ENCODE data around the gene BCOR.

The BCOR gene

DNA sequence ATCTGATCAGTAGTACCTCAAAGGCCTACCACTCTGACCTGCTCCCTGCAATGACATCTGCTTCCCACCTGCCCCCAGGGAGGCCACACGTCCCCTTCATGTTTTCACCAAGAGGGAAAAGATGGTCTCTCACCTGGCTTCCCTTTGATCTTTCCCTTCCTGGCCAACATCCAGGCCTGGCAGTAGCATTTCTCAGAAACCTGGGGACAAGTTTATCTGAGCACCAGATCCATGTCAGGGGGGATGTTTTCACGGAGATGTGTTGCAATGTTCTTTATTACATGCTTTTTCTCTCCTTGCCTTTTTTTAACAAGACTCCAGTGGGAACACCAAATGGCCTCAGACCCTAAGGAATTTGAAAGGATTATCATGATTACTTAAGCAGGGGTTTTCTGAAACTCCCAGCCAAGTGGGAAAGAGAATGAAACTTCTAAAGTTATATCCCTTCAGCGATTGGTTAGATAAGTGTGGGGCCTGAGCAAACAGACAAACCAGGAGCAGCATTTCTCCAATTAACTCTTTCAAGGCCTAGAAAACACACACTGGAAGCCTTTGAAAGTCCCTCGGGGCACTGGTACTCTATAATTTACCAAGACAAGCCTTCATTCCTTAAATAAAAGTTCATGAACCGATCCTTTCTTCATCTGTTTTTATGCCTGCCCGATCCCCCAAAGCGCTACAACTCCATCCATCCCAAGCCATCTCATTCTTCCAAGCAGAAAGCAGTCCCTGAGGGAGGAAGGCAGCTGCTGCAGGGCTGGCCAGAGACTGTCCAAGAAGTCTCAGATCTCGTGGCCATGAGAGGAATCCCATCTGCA lies 94.1 kb downstream of the BCOR start:
- no peak for DNase-seq (ENCODE audit: low spot score)

DNA sequence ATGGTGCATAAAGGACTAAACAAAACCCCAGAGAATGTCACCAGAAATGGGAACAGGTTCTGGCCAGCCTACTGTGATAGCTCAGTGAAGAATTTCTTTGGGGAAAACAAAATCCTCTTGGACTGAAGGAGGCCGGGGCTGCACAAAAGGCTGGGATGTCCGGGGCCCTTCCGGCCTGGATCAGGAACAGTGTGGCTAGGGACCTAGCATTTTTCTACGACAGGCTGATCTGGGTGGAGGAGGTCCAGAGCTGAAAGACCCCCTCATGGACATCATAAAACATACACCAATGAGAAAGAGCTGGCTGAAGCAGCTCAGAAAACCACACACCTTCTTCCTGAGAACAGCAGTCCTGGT lies 94.7 kb downstream of the BCOR start:
- DNase-seq (ENCODE audit: low spot score) = no peak
